Right atrium auricular region (tissue), 2 donors: Measurements from ENCODE around the gene CENPM. TPM values are rescaled to one million over a fixed set of nuclear protein-coding genes. Genes with fewer than 3 reads are reported as not detected.

Experiments used
- DNase-seq: peaks from one replicate; pipeline ENCODE4 v3.0.0-alpha.2; 2019; ENCODE audit warnings: low spot score
- H3K27ac ChIP-seq, 2 donors: fragments of 200-600 bp; sonication (generic); 1 replicate in 1 of 2; 2 replicates in 1 of 2; pipeline ENCODE4 v1.5.1; 2016 to 2019
- H3K27me3 ChIP-seq, 2 donors: fragments of 200-600 bp; sonication (generic); one replicate each; pipeline versions ENCODE4 v1.5.1 to v1.6.0; 2017 to 2019
- H3K36me3 ChIP-seq: fragments of 200-600 bp; sonication (generic); one replicate; pipeline ENCODE4 v1.5.1; 2016
- H3K4me1 ChIP-seq, 2 donors: fragments of 200-600 bp; sonication (generic); one replicate each; pipeline versions ENCODE4 v1.5.1 to v1.6.0; 2017 to 2019
- H3K4me3 ChIP-seq, 2 donors: fragments of 200-600 bp; sonication (generic); 1 replicate in 1 of 2; 2 replicates in 1 of 2; pipeline ENCODE4 v1.5.1; 2017 to 2019; ENCODE audit warnings: mild to moderate bottlenecking in 1 of 2, moderate library complexity in 1 of 2
- H3K9me3 ChIP-seq, 2 donors: fragments of 200-600 bp; sonication (generic); one replicate each; pipeline ENCODE4 v1.5.1; 2019
- total RNA-seq, 2 donors: library from RNA; depleted of rRNA; stranded (reverse); fragments of >200 nt; gene quantifications; one replicate each; pipeline ENCODE4 v1.1.0, GENCODE V29; 2016
- TF ChIP-seq, protein P1 (sequence below), 2 donors: fragments of 200-600 bp; sonication (generic); IDR thresholded peaks; one replicate each; pipeline ENCODE4 v1.5.1; 2019; ENCODE audit warnings: antibody characterized with exemption in 2 of 2

CENPM gene
- total RNA-seq, 2 donors from 2014 or later, result not detected

DNA sequence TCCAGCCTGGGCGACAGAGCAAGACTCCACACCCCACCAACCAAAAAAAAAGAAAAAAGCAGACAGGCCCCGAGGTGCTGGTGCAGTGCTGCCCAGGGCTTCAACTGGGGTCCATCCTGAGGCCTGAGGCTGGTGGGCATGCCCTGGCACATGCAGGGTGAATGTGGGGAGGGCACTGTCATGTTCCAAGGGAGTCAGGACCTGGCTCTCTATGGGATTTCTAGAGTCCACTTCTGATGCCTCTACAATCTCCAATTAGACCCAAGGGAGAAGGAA, 10.1 kb downstream of the CENPM start:
- H3K4me3 ChIP-seq, result no peak overlapping the region
- H3K9me3 ChIP-seq, result no peaks in the 10 kb centered on the region
- H3K4me1 ChIP-seq, result peaks cover 0 to 39% of the 10 kb centered on the region in 2 donors
- no peaks in the 10 kb centered on the region for H3K27me3 ChIP-seq
- TF ChIP-seq, protein P1, sequence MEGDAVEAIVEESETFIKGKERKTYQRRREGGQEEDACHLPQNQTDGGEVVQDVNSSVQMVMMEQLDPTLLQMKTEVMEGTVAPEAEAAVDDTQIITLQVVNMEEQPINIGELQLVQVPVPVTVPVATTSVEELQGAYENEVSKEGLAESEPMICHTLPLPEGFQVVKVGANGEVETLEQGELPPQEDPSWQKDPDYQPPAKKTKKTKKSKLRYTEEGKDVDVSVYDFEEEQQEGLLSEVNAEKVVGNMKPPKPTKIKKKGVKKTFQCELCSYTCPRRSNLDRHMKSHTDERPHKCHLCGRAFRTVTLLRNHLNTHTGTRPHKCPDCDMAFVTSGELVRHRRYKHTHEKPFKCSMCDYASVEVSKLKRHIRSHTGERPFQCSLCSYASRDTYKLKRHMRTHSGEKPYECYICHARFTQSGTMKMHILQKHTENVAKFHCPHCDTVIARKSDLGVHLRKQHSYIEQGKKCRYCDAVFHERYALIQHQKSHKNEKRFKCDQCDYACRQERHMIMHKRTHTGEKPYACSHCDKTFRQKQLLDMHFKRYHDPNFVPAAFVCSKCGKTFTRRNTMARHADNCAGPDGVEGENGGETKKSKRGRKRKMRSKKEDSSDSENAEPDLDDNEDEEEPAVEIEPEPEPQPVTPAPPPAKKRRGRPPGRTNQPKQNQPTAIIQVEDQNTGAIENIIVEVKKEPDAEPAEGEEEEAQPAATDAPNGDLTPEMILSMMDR (IDR thresholded peaks at IDR 0.05), result no peak
- H3K27ac ChIP-seq, result no peak overlapping the region
- no peak for DNase-seq
- H3K36me3 ChIP-seq, result no peaks in the 10 kb centered on the region

DNA sequence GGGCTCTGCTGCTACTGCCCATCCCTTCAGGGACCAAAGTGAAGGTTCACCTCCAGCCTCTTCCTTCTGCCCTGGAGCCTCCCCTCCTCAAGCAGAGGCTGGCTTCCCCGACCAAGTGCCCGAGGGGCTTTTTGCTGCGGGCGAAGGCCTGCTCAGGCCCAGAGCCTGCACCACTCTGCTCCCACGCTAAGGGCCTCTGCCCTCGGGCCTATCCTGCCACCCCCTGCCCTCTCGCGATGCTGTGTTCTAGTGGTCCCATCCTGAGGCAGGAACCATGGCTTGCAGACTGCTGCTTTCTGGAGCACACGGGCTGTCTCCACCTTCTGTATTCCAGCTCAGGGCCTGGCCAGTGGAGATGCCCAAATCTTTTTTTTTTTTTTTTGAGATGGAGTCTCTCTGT, 11.4 kb downstream of the CENPM start:
- H3K9me3 ChIP-seq, result no peaks in the 10 kb centered on the region
- DNase-seq, result no peak
- TF ChIP-seq, protein P1 (IDR thresholded peaks at IDR 0.05), result no peak
- no peaks in the 10 kb centered on the region for H3K36me3 ChIP-seq
- H3K27me3 ChIP-seq, result no peaks in the 10 kb centered on the region
- H3K4me1 ChIP-seq, result peaks cover 0 to 29% of the 10 kb centered on the region in 2 donors
- no peak overlapping the region for H3K4me3 ChIP-seq
- peak overlapping the region; percentile 23 to 33 for H3K27ac ChIP-seq

DNA sequence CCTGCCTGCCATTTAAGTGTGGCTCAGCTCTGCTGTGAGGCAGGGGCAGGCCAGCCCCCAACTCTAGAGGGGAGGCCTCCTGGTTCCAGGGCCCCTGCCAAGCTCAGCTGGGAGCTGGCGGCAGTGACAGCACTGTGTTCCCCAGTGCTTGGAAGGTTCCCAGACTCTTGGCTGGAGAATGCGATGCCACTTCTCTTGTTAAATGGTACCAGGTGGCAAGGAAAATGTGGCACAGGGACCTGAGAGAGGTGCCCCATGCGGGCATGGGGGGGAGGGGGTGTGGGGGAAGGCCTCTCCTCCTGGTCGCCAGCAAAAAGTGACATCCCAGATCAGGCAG, 12.0 kb downstream of the CENPM start:
- TF ChIP-seq, protein P1 (IDR thresholded peaks at IDR 0.05), result no peak
- Histone ChIP-seq H3K4me1 (peaks cover 0 to 25% of the 10 kb centered on the region in 2 donors), H3K9me3 (no peaks in the 10 kb centered on the region), H3K36me3 (no peaks in the 10 kb centered on the region), H3K4me3 (no peak overlapping the region), H3K27me3 (no peaks in the 10 kb centered on the region), H3K27ac (peak overlapping the region; percentile 23 to 33)
- DNase-seq, result no peak

DNA sequence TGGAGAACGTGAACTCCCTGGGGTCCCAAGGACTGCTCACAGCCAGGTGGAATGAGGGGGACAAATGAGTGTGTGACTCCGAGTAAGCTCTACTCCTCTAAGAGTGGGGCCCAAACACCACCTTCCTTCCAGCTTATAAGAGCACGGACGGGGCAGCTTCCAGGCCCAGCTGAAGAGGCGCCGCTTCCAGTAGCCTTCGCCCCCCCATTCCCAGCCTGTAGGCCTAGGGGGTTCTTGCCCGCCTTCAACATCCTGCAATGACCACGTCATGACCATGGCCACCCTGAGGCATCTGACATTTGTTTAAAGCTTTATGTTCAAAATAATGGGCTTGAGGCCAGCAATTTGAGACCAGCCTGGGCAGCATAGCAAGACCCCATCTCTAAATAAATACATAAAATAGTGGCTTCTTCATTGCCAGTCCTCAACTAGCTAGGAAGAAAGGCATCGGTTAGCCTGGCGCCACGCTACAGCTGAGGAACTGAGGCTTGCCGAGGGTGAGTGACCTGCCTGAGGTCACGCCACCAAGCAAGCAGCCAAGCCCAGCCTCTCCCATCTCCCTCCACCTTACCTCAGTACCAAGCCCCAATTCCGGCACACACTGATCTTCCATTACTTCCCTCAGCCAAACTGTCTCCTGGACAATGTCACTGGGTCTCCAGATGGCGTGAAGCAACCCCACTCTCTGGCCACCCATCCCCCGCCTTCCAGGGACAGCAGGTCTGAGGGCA, 12.5 kb downstream of the CENPM start:
- H3K4me3 ChIP-seq, result no peak overlapping the region
- H3K27me3 ChIP-seq, result no peaks in the 10 kb centered on the region
- H3K27ac ChIP-seq, result peak overlapping the region; percentile 23 to 33
- DNase-seq, result no peak
- no peaks in the 10 kb centered on the region for H3K36me3 ChIP-seq
- H3K4me1 ChIP-seq, result peaks cover 0 to 23% of the 10 kb centered on the region in 2 donors
- no peaks in the 10 kb centered on the region for H3K9me3 ChIP-seq
- TF ChIP-seq, protein P1 (IDR thresholded peaks at IDR 0.05), result no peak

DNA sequence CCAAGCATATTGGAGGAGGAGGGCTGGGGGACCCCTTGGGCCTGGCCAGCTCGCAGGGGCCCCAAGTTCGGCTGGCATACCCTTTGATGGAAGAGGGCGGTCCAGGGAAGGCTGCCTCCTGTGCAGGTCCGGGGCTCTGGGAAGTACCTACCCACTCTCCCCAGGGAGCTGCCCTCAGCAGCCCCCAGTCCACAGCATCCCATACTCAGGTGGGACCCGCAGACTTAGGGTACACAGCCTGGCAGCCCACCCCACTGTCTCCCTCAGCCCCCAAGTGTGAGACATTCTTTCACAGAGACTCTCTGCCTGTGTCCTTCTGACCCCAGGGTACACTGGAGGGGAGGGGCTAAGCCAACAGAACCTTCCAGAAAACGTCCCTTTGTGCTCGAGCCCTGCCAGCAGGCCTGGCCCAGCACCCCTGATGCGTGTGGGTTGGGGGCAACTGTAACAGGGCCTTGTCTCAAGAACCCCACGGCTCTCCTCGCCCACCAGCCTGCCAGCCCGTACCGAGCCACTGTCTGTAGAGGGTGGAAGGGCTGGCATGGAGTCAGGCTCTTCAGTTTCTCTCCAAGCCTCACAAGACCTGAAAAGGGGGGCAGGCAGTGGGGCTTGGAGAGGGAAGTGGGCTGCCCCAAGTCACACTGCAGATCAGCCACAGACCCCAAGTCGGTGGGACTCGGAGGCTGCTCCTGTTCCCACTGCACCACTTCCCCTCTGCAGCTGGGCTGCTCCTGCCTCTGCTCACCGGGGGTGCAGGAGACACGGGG, 13.4 kb downstream of the CENPM start:
- DNase-seq, result no peak
- H3K27ac ChIP-seq, result no peak overlapping the region
- TF ChIP-seq, protein P1 (IDR thresholded peaks at IDR 0.05), result no peak

More for the DNA sequence above, 13.4 kb downstream of the CENPM start:
- Histone ChIP-seq H3K4me3 (no peak overlapping the region), H3K36me3 (no peaks in the 10 kb centered on the region), H3K9me3 (no peaks in the 10 kb centered on the region), H3K27me3 (no peaks in the 10 kb centered on the region), H3K4me1 (peaks cover 0 to 15% of the 10 kb centered on the region in 2 donors)
